HG03469 (cell line): ENCODE data around the gene METAP2.
"Not testable (repeated sequence)": the region's sequence is repeated elsewhere in the genome, so short reads cannot be mapped to it uniquely, and the experiment has no call there.

Experiments
- ATAC-seq: cut with Tn5 transposase; IDR thresholded peaks from one replicate; pipeline ENCODE4 v1.9.1; 2021; ENCODE audit warnings: mild to moderate bottlenecking, moderate library complexity, moderate number of reproducible peaks; ENCODE audit not compliant: unreplicated experiment

Gene METAP2

GRCh38 chr12:95462081-95462480 lies 11.9 kb upstream of the METAP2 start:
- ATAC-seq: no peak

- ATAC-seq: no peak
Observed at GRCh38 chr12:95462551-95462950, 11.4 kb upstream of the METAP2 start.

DNA sequence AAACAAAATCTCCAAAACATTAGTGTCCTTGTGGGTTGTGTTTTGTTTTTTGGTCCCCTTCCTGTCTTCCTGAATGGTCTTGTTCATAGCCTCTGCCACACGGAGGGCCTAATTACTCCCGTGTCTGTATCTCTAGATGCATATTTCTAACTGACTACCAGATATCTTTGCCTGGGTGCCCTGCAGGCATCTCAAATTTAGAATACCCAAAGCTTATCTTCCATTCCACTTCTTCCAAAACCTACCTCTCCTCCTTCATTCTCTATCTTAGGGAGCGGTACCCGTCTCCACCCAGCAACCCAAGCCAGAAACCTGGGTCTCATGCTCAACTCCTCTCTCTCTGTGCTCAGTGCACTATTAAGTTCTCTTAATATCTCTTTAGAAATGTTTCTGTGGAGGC lies 10.9 kb upstream of the METAP2 start:
- no peak for ATAC-seq

- not testable (repeated sequence) for ATAC-seq
Observed at GRCh38 chr12:95463776-95464175, 10.2 kb upstream of the METAP2 start.

DNA sequence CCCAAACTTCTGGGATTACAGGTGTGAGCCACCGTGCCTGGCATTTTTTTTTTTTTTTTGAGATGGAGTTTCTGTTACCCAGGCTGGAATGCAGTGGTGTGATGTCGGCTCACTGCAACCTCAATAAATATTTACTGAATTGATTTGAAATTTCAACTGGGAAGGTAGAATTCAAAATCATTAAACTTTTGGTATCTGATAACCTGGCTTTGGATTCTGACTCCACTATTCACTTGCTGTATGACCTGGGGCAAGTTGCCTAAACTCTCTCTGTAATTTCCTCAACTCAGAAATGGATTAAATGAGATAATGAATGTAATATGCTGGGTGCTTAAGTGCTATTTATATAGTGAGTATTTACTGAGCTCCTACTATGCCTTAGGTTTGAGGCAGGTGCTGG lies 8.7 kb upstream of the METAP2 start:
- no peak for ATAC-seq

DNA sequence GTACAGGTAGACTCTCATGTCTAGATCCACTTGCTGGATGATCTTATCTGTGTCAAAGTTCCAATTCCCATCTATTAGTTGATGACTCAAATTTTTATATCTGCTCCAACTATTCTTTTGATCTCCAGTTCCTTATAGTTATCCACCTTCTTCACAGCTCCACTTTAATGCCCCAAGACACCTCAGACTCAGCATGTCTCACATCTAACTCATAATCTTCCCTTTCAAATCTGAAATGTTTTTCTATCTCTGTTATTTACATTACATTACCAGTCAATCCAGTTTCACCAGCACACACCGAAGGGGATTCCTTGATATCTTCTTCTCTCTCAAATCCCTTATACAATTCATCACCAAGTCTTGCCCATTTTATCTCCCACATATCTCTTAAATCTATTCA lies 3.7 kb upstream of the METAP2 start:
- no peak for ATAC-seq

GRCh38 chr12:95473231-95473883 lies 595 bp upstream of the METAP2 start:
- no peak for ATAC-seq

DNA sequence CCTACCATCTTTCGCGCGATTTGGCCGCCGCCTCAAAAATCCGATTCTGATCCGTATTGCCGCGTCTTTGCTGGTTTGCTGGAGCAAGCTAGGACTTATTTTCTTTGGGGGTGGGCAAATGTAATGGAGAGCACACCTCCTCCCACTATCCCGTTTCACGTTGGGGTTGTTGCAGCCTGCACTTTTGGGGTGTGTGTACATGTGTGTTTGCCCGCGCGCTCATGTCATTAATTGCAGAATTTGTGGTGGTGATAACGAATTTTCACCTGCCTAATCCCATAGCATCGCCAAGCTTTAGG lies 657 bp downstream of the METAP2 start:
- no peak for ATAC-seq

GRCh38 chr12:95480230-95480629 lies 6.3 kb downstream of the METAP2 start:
- no peak for ATAC-seq

- no peak for ATAC-seq
Observed at GRCh38 chr12:95481072-95481471, 7.1 kb downstream of the METAP2 start.

DNA sequence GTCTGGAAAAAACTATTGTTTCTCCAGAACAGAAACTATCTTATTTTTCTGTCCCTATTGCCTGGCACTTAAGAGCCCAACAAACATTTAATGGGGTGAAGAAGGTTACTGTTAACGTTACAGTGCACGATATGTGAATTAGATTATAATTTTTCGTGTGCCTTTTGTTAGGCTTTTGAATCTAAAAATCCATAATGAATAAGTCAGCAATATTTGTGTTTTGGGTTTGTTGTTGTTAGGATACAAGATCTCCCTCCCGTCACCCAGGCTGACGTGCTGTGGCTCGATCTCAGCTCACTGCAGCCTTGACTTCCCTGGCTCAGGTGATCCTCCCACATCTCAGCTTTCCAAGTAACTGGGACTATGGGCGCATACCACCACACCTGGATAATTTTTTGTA lies 7.9 kb downstream of the METAP2 start:
- no peak for ATAC-seq

GRCh38 chr12:95482564-95482963 lies 8.6 kb downstream of the METAP2 start:
- ATAC-seq: not testable (repeated sequence)

DNA sequence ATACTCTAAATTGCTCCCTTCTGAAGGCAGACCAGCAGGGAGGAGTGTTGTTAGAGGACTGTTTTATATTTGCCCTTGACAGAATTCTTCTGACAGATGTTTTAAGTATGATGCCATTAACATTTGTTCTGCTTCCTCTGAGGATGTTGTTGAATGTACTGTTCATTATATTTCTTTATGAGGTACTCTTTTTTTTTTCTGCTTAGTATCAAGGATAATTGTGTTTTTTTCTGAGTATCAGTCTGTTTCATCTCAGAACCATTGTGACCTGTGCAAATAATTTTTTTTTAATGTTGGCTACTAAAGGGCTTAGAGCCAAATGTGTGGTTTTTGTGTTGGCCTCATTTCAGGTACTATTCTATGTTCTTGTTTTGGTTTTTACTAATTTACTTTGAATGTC lies 10.6 kb downstream of the METAP2 start:
- ATAC-seq: no peak

- ATAC-seq: no peak
Observed at GRCh38 chr12:95487024-95487423, 13.1 kb downstream of the METAP2 start.

DNA sequence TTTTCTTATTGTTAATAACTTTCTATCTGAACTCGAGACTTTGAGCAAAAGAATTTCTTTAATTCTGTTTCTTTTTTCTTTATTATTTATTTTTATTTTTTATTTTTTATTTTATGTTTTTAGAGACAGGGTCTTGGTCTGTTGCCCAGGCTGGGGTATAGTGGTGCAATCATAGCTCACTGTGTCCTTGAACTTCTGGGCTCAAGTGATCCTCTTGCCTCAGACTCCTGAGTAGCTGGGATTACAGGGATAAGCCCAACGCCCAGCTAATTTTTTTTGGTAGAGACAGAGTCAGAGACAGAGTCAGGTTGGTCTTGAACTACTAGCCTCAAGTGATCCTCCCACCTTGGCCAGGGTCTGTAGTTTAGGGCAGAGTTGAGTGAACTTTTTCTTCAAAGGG lies 18.5 kb downstream of the METAP2 start:
- no peak for ATAC-seq

DNA sequence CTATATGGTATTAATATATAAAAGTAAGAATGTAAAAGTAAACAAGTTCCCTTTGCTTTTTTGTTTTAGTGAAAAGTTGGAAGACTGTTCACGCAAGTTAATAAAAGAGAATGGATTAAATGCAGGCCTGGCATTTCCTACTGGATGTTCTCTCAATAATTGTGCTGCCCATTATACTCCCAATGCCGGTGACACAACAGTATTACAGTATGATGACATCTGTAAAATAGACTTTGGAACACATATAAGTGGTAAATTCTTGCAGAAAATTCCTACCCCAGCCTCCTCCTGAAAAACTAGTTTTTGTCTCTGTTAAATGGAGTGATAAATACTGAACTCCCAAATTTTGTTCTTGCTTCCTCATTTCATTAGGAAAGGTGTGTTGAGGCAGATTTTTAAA lies 20.9 kb downstream of the METAP2 start:
- ATAC-seq: no peak

DNA sequence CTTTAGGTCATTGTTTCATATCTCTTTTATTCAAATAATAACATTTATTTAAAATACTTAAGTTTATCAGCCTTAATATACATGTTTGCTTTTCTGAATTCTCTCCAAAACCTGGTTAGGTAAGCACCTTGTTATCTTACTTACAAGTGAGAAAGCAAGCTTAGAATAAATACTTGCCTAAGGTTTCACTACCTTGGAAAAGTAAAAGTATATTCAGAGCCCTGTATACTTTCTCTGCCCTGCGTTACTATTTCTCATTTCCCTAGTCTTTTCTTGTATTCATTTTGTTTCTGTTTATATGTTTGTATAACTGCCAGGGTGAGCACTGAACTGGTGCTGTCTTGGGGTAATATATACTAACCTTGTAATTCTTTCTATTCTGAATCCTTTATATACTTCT lies 21.5 kb downstream of the METAP2 start:
- ATAC-seq: no peak

- ATAC-seq: no peak
Observed at GRCh38 chr12:95497031-95497430, 23.1 kb downstream of the METAP2 start.

DNA sequence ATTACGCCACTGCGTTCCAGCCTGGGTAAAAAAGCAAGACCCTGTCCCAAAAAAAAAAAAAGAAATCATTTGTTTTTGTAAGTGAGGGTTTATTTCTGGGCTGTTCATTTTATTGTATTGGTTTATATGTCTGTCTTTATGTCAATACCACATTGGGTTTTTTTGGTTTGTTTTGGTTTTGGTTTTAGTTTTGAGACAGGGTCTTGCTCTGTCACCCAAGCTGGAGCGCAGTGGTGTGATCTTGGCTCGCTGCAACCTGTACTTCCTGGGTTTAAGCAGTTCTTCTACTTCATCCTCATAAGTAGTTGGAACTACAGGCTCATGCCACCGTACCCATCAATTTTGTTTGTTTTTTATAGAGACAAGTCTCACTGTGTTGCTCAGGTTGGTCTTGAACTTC lies 25.0 kb downstream of the METAP2 start:
- ATAC-seq: no peak

DNA sequence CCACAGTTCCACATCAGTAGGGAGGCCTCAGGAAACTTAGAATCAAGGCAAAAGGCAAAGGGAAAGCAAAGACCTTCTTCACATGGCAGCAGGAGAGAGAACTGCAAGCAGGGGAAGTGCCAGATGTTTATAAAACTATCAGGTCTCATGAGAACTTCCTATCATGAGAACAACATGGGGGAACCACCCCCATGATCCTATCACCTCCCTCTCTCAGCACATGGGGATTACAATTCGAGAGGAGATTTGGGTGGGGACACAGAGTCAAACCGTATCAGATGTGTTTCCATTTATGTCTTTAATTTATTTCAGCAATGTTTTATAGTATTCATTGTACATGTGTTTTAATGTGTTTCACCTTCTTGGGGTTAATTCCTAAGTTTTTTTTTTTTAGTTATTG lies 25.8 kb downstream of the METAP2 start:
- ATAC-seq: no peak

DNA sequence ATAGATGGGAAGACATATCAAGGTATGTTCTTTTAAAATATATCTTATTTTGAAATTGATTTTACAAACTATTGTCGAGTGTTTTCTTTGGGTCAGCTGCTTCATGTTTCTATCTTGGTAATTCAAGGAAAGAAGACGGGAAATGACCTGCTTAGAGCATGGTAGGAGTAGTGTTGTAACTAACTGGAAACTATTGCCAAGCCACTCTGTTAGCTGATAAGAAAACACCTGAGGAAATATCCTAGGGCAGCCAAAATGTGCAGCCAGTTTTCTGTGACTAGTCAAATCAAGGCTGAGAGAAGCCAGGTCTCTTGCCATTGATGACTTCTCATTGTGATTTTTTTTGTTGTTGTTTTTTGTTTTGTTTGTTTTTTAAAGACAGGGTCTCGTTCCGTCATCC lies 30.2 kb downstream of the METAP2 start:
- ATAC-seq: no peak

DNA sequence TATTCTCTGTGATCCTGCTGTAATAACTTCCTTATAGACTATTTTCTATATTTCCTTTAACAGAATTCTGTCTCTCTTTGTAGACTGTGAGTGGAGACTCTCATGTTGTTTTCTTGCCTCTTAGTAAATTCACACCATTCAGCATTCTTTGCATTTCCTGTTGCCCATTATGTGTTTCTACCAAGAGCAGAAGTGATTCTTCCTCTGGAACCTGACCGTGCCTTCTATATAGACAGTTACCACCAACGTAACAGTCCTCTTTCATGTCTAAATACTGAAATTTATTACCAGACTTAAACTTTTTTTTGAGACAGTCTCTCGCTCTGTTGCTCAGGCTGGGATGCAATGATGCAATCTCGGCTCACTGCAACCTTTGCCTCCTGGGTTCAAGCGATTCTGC lies 31.1 kb downstream of the METAP2 start:
- ATAC-seq: no peak

DNA sequence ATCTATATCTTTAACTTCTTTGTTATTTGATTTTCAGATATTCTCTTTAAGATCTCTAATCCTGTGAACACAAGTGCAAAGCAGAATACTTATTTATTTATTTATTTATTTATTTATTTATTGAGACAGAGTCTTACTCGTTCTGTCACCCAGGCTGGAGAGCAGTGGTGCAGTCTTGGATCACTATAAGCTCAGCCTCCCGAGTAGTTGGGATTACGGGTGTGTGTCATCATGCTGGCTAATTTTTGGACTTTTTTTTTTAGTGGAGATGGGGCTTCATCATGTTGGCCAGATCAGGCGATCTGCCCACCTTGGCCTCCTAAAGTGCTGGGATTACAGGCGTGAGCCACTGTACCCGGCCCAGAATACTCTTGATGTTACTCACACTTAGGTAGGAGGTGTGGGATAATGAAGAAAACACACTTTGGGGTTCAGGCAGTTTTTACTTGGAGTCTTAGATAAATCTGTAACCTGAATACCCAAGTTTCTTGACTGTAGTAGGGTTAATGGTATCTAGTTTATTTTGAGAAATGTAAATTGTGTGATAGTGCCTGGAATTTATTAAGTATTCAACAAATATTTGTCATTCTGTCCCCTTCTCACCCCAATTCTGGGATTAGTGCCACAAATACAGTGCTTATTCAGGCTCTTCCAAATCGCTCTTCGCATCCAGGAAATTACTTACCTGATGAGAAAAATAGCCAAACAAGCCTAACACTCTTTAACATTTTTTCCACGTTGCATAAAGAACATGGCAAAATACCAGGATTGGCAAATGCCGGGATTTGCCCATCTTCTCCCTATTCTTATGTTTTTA lies 33.0 kb downstream of the METAP2 start:
- no peak for ATAC-seq
